Neural progenitor cell (in vitro differentiated cells): ENCODE results near the gene CRIP2.

Experiments used
- CTCF ChIP-seq: fragments of 200-600 bp; sonication (generic); IDR thresholded peaks from 2 replicates; pipeline ENCODE4 v1.5.1; 2017; ENCODE audit warnings: antibody characterized with exemption, mild to moderate bottlenecking
- EZH2phosphoT487 ChIP-seq: fragments of 200-600 bp; sonication (generic); IDR thresholded peaks from 2 replicates; pipeline ENCODE4 v1.6.1; 2017; ENCODE audit warnings: antibody characterized with exemption

- no peak for TF ChIP-seq CTCF
- TF ChIP-seq EZH2phosphoT487: no peak
Observed at GRCh38 chr14:105467249-105467941, 7.2 kb upstream of the CRIP2 start.
